ENCODE measurements around the gene PLK5.

PLK5 gene

DNA sequence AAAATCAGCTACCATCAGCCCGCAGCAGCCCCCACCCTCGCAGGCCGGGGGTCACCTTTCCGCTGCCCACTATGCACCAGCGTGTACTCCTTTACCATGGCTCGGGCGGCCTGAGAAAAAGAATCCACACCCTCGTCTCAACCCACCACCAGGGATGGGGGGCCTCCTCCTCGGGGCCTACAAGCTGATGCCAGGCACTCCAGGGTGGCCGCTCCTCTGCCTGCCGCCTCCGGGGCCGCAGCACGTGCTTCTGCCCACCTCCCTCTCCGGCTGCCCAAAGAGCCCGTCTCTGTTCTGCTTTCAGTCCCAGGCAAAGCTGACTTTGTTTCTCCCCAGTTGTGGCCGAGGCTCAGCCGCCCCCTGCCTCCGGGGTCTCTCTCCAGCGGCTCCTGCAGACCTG is 55.3 kb downstream of the PLK5 start:
- no peak for DNase-seq (ENCODE audit: low read depth, low spot score)
- ChIA-PET CTCF (interaction anchor here (0.6 to 1.5 kb wide), 2 partner anchors 11 to 216 kb away, joined by 3 read pairs; no protein-coding TSS in a partner anchor), POLR2A (no interaction called here)
- H3K4me3 ChIP-seq (ENCODE audit: low read depth, low read length), result no peak overlapping the region
- TF ChIP-seq, protein P1, sequence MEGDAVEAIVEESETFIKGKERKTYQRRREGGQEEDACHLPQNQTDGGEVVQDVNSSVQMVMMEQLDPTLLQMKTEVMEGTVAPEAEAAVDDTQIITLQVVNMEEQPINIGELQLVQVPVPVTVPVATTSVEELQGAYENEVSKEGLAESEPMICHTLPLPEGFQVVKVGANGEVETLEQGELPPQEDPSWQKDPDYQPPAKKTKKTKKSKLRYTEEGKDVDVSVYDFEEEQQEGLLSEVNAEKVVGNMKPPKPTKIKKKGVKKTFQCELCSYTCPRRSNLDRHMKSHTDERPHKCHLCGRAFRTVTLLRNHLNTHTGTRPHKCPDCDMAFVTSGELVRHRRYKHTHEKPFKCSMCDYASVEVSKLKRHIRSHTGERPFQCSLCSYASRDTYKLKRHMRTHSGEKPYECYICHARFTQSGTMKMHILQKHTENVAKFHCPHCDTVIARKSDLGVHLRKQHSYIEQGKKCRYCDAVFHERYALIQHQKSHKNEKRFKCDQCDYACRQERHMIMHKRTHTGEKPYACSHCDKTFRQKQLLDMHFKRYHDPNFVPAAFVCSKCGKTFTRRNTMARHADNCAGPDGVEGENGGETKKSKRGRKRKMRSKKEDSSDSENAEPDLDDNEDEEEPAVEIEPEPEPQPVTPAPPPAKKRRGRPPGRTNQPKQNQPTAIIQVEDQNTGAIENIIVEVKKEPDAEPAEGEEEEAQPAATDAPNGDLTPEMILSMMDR (IDR thresholded peaks at IDR 0.05; ENCODE audit: insufficient read depth, low read length, missing control alignments), result no peak

DNA sequence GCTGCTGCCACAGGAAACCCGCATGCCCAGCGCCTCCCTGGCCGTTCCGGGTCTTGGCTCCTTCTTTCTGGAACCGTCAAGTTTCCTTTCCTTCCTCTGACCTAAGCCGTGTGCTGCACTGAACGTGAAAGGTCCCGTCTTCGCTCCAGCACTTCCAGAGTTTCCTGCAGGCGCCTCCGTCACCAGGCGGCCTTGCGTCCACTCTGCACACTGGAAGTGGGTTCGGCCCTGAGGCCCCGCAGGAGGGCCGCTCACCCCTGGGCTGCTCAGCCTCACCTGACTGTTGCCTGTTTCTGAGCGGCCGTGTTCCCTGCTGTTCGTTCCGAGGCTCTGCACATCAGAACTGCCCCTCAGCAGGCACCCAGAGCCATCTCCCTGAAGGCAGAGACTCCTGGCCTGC is 56.5 kb downstream of the PLK5 start:
- POLR2A ChIA-PET, result no interaction called here
- CTCF ChIA-PET, result no interaction called here
- no peak for DNase-seq (ENCODE audit: low read depth, low spot score)
- TF ChIP-seq, protein P1 (IDR thresholded peaks at IDR 0.05; ENCODE audit: insufficient read depth, low read length, missing control alignments), result no peak
- no peak overlapping the region for H3K4me3 ChIP-seq (ENCODE audit: low read depth, low read length)

DNA sequence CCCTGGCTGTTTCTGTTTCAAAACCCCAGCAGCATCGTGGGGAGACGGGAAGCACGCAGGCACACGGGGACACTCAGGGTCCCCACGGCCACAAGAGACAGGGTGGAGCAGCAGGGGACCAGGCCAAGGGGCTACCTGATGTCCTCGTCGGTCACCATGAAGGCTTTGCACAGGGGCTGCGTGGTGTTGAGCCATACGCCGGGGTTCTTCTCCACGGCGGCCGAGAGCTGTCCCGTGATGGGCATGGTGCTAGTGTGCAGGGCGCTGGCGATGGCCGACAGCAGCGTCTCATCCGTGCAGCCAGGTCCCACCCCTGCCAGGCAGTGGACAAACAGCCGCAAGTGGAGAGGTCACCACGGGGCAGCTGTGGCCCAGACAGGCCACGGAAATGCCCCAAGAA is 57.1 kb downstream of the PLK5 start:
- TF ChIP-seq, protein P1 (IDR thresholded peaks at IDR 0.05; ENCODE audit: insufficient read depth, low read length, missing control alignments), result no peak
- ChIA-PET POLR2A (interaction anchor here (0.9 kb wide), 1 partner anchor 11 kb away, joined by 3 read pairs; no protein-coding TSS in a partner anchor), CTCF (interaction anchor here (1.0 to 1.2 kb wide), 2 partner anchors 9 to 10 kb away, joined by 3 to 6 read pairs; no protein-coding TSS in a partner anchor)
- DNase-seq (ENCODE audit: low read depth, low spot score), result no peak
- H3K4me3 ChIP-seq (ENCODE audit: low read depth, low read length), result no peak overlapping the region

DNA sequence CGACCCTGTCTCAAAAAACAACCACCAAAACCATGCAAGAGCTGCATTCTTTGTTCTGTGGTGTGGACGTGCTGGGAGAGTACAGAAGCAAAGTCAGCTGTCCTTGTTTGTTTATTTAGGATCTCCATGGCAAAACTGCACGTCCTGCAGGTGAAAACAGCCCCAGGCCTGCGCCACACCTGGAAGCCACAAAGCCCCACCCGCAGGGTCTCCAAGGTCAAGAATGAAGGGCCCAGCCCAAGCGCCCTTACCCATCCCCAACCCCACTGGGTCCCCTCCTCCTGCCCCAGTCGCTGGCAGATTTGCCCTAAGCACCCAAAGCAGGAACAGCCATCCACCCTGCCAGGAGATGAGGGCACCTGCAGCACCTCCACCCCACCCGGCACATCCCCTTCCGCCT is 58.3 kb downstream of the PLK5 start:
- H3K4me3 ChIP-seq (ENCODE audit: low read depth, low read length), result no peak overlapping the region
- DNase-seq (ENCODE audit: low read depth, low spot score), result no peak
- CTCF ChIA-PET, result interaction anchor here (1.0 to 1.2 kb wide), 2 partner anchors 9 to 11 kb away, joined by 3 to 6 read pairs; no protein-coding TSS in a partner anchor
- TF ChIP-seq, protein P1 (IDR thresholded peaks at IDR 0.05; ENCODE audit: insufficient read depth, low read length, missing control alignments), result no peak
- POLR2A ChIA-PET, result no interaction called here

DNA sequence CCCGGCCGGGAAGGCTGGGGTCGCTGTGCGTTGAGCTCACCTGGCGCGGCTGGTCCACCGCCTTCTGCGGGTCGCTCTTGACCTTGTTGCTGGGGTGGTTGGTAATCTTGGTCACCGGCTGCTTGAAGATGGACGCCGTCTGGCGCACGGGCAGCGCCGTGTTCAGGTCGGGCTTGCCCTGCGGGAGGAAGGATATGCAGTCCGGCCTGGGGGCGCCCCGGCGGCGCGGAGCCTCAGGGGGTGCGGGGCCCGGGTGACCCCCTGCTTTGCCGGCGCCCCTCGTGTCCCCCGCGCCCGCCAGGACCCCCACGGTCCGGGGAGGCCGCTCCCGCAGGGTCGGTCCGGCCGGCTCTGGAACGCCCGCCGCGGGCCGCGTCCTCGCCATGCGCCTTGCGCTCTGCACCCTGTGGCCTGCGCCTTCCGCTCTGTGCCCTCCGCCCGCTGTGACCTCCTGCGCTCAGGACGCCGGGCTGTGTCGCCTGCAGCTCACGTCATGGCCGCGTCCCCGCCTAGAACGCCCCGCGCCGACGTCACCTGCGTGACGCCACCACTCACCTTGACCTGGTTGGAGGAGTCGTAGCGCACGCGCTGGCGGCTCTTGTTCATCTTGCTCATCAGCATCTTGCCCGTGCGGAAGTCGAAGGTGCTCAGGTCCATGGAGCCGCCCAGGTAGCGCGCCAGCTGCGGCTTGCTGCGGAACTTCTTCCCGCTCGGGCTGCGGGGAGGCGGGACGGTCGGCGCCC is 60.8 kb downstream of the PLK5 start:
- POLR2A ChIA-PET, result no interaction called here

DNA sequence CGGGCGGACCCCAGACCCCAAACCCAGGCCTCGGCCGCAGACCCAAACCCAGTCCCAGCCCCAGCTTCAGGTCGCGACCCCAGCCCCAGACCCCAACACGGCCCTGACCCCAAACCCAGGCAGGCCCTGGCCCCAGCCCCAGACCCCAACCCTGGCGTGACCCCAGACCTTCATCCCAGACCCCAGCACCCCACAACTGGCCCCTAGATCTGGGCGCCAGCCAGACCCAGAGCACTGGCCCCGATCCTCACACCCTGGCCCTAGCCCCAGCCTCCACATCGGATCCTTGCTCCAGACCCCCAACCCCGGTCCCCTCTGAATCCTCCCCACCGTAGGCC is 61.3 kb downstream of the PLK5 start:
- POLR2A ChIA-PET, result no interaction called here
- TF ChIP-seq, protein P1 (IDR thresholded peaks at IDR 0.05; ENCODE audit: insufficient read depth, low read length, missing control alignments), result no peak
- no peak for DNase-seq (ENCODE audit: low read depth, low spot score)
- CTCF ChIA-PET, result interaction anchor here (1.5 kb wide), 1 partner anchor 87 kb away, joined by 4 read pairs; no protein-coding TSS in a partner anchor
- H3K4me3 ChIP-seq (ENCODE audit: low read depth, low read length), result no peak overlapping the region

More for the DNA sequence above, 60.8 kb downstream of the PLK5 start:
- no peak for DNase-seq (ENCODE audit: low read depth, low spot score)
- TF ChIP-seq, protein P1 (IDR thresholded peaks at IDR 0.05; ENCODE audit: insufficient read depth, low read length, missing control alignments), result no peak
- CTCF ChIA-PET, result interaction anchor here (1.5 kb wide), 1 partner anchor 88 kb away, joined by 4 read pairs; no protein-coding TSS in a partner anchor
- H3K4me3 ChIP-seq (ENCODE audit: low read depth, low read length), result no peak overlapping the region
